OCI-LY3 (cell line): ENCODE results near the gene DLX3.

Source experiments
- H2AFZ ChIP-seq: fragments of 200-600, 300-600 bp; shearing (Covaris generic); 2 replicates; pipeline ENCODE4 v1.6.0; 2014; ENCODE audit warnings: antibody characterized with exemption, low read depth, low read length
- H3K27ac ChIP-seq: fragments of 200-600, 300-600 bp; sonication (generic); 2 replicates; pipeline ENCODE4 v1.5.1; 2014; ENCODE audit warnings: mild to moderate bottlenecking, low read length, moderate library complexity, mixed read lengths
- H3K27me3 ChIP-seq: fragments of 200-600, 300-600 bp; sonication (generic); 2 replicates; pipeline ENCODE4 v1.6.1; 2014; ENCODE audit warnings: low read depth, low read length, mixed read lengths
- H3K36me3 ChIP-seq: fragments of 200-600, 300-600 bp; sonication (generic); replicated peaks from 2 replicates; pipeline ENCODE3; 2014; ENCODE audit warnings: low read depth, low read length, mixed read lengths
- H3K4me1 ChIP-seq: fragments of 300-600, 200-600 bp; sonication (generic); 2 replicates; pipeline ENCODE4 v1.6.1; 2014; ENCODE audit warnings: low read length, mixed read lengths
- H3K4me2 ChIP-seq: fragments of 200-600, 300-600 bp; sonication (generic); 2 replicates; pipeline ENCODE4 v1.6.1; 2014; ENCODE audit warnings: low read length, mixed read lengths
- H3K4me3 ChIP-seq: fragments of 300-600, 200-600 bp; sonication (generic); 2 replicates; pipeline ENCODE4 v1.5.1; 2014; ENCODE audit warnings: antibody characterized with exemption, mild to moderate bottlenecking, low read length, moderate library complexity
- H3K79me2 ChIP-seq: fragments of 300-600, 200-600 bp; shearing (Covaris generic); 2 replicates; pipeline ENCODE4 v1.6.1; 2014; ENCODE audit warnings: mild to moderate bottlenecking, low read length, mixed read lengths
- H3K9ac ChIP-seq: fragments of 300-600, 200-600 bp; shearing (Covaris generic); 2 replicates; pipeline ENCODE4 v1.6.0; 2014; ENCODE audit warnings: mild to moderate bottlenecking, low read length, moderate library complexity
- H3K9me3 ChIP-seq: fragments of 200-600, 300-600 bp; shearing (Covaris generic); 2 replicates; pipeline ENCODE4 v1.6.1; 2014; ENCODE audit warnings: low read length, mixed read lengths; ENCODE audit not compliant: insufficient read depth
- H4K20me1 ChIP-seq: fragments of 200-600, 300-600 bp; sonication (generic); 2 replicates; pipeline ENCODE4 v1.6.1; 2016; ENCODE audit warnings: low read length, mixed read lengths; ENCODE audit not compliant: insufficient read depth
- EZH2phosphoT487 ChIP-seq: fragments of 200-600 bp; shearing (Covaris generic); IDR thresholded peaks from 2 replicates; pipeline ENCODE4 v1.6.1; 2018; ENCODE audit warnings: antibody characterized with exemption, mixed run types, low read depth
- TF ChIP-seq, protein P1 (sequence below): fragments of 200-600, 300-600 bp; sonication (generic); IDR thresholded peaks from 2 replicates; pipeline ENCODE4 v1.5.1; 2014; ENCODE audit warnings: antibody characterized with exemption, low read length, low read depth

DLX3 gene

GRCh38 chr17:49993423-49994060 lies 1.5 kb downstream of the DLX3 start:
- Histone ChIP-seq H3K4me1 (peaks cover 5% of the 10 kb centered on the region), H2AFZ (no peak overlapping the region), H3K9me3 (no peaks in the 10 kb centered on the region), H4K20me1 (no peaks in the 10 kb centered on the region), H3K4me3 (no peak overlapping the region), H3K27ac (no peak overlapping the region), H3K27me3 (peaks cover 19% of the 10 kb centered on the region), H3K36me3 (no peaks in the 10 kb centered on the region), H3K79me2 (no peaks in the 10 kb centered on the region), H3K4me2 (no peak overlapping the region), H3K9ac (no peak overlapping the region)
- no peak for TF ChIP-seq EZH2phosphoT487
- TF ChIP-seq, protein P1, sequence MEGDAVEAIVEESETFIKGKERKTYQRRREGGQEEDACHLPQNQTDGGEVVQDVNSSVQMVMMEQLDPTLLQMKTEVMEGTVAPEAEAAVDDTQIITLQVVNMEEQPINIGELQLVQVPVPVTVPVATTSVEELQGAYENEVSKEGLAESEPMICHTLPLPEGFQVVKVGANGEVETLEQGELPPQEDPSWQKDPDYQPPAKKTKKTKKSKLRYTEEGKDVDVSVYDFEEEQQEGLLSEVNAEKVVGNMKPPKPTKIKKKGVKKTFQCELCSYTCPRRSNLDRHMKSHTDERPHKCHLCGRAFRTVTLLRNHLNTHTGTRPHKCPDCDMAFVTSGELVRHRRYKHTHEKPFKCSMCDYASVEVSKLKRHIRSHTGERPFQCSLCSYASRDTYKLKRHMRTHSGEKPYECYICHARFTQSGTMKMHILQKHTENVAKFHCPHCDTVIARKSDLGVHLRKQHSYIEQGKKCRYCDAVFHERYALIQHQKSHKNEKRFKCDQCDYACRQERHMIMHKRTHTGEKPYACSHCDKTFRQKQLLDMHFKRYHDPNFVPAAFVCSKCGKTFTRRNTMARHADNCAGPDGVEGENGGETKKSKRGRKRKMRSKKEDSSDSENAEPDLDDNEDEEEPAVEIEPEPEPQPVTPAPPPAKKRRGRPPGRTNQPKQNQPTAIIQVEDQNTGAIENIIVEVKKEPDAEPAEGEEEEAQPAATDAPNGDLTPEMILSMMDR, result no peak

DNA sequence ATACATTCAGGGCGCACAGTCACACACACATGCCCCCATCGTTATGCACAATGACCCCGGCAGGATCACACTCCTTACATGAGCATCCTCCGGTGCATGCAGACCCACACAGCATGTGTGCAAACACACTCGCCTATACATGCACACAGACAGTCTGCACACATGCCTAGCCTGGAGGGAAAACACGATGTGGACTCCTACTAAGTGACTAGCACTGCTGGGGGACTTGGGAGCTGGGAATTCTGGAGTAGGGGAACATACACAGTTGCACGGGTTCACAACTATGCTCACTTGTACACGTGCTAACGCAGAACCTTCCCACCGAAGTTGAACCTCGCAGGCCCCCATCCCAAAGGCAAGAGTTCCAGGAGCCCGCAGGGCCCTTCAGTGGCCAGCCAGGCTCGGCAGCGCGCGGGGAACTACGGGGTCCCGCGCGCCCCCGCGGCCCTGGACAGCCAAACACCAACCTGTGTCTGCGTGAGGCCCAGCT lies 2.0 kb downstream of the DLX3 start:
- no peaks in the 10 kb centered on the region for H3K79me2 ChIP-seq
- no peak overlapping the region for H3K9ac ChIP-seq
- H3K4me1 ChIP-seq, result peaks cover 3% of the 10 kb centered on the region; the same call in 1 of the 2 replicates
- H4K20me1 ChIP-seq, result no peaks in the 10 kb centered on the region
- no peaks in the 10 kb centered on the region for H3K9me3 ChIP-seq
- H3K36me3 ChIP-seq, result no peaks in the 10 kb centered on the region
- no peak overlapping the region for H3K27ac ChIP-seq
- H3K4me3 ChIP-seq, result no peak overlapping the region
- H2AFZ ChIP-seq, result no peak overlapping the region
- H3K27me3 ChIP-seq, result peaks cover 25% of the 10 kb centered on the region
- H3K4me2 ChIP-seq, result no peak overlapping the region
- TF ChIP-seq, protein P1, result no peak
- no peak for TF ChIP-seq EZH2phosphoT487

GRCh38 chr17:49992191-49992932 lies 2.7 kb downstream of the DLX3 start:
- Histone ChIP-seq H3K79me2 (no peaks in the 10 kb centered on the region), H3K27ac (no peak overlapping the region), H4K20me1 (no peaks in the 10 kb centered on the region), H3K27me3 (peaks cover 31% of the 10 kb centered on the region), H3K9me3 (no peaks in the 10 kb centered on the region), H2AFZ (no peak overlapping the region), H3K9ac (no peak overlapping the region), H3K4me2 (no peak overlapping the region), H3K4me1 (peaks cover 3% of the 10 kb centered on the region; the same call in 1 of the 2 replicates), H3K36me3 (no peaks in the 10 kb centered on the region), H3K4me3 (no peak overlapping the region)
- TF ChIP-seq, protein P1, result no peak
- TF ChIP-seq EZH2phosphoT487, result no peak

- peaks cover 40% of the 10 kb centered on the region for H3K27me3 ChIP-seq
- no peak overlapping the region for H3K9ac ChIP-seq
- TF ChIP-seq EZH2phosphoT487, result no peak
- TF ChIP-seq, protein P1, result no peak
Measured at GRCh38 chr17:49991409-49991808, 3.6 kb downstream of the DLX3 start.

More at GRCh38 chr17:49991409-49991808, 3.6 kb downstream of the DLX3 start:
- Histone ChIP-seq H3K36me3 (no peaks in the 10 kb centered on the region), H3K4me3 (no peak overlapping the region), H3K27ac (no peak overlapping the region), H3K79me2 (no peaks in the 10 kb centered on the region), H3K9me3 (no peaks in the 10 kb centered on the region), H3K4me1 (peaks cover 2% of the 10 kb centered on the region; the same call in 1 of the 2 replicates), H3K4me2 (no peak overlapping the region), H2AFZ (no peak overlapping the region), H4K20me1 (no peaks in the 10 kb centered on the region)
